ENCODE results near the gene S100A7A. TPM values are rescaled to one million over a fixed set of nuclear protein-coding genes. Genes with fewer than 3 reads are reported as not detected.

Gene S100A7A
- total and polyA plus RNA-seq, 4 donors: not detected

DNA sequence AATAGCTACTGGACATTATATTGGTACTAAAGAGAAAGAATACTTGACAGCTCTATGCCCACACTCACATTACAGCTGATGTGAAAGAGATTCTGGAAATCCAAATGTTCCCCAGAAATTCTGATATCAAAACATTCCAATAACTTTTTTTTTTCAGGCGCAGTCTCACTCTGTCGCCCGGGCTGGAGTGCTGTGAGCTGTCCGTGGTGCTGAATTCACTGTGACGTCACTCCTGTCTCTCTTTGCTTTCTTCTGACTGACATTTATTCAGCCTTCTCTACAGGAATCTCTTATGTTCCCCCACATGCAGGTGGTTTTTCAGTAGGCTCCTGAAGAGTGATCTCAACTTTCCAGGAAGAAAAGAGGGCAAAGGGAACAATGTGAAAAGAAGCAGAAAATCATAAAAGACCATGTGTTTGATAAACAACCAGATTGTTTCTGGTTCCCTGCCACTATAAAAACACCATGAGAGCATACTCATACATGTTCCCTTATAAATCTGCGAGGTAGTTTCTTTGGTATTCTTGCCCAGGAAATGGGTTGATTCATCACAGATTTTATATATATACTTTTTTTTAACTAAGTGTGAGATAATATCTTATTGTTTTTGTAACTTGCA, 6.2 kb downstream of the S100A7A start:
- Histone ChIP-seq H3K27ac (ENCODE audit: low read depth in 1 of 2, low read length in 1 of 2) (no peak overlapping the region), H3K4me1 (ENCODE audit: control insufficient read depth in 5 of 5, insufficient read depth in 5 of 5, low read length in 5 of 5) (no peaks in the 10 kb centered on the region), H3K4me3 (no peak overlapping the region), H3K36me3 (ENCODE audit: control insufficient read depth in 4 of 4, insufficient read depth in 4 of 4, low read length in 4 of 4) (no peaks in the 10 kb centered on the region), H3K27me3 (ENCODE audit: control insufficient read depth in 3 of 3, insufficient read depth in 3 of 3, low read length in 2 of 3) (no peaks in the 10 kb centered on the region), H3K9ac (ENCODE audit: insufficient read depth in 1 of 2, low read length in 2 of 2) (no peak overlapping the region), H3K9me3 (ENCODE audit: control insufficient read depth in 4 of 4, insufficient read depth in 3 of 4, low read length in 3 of 4) (peaks cover 0 to 4% (median 0%) of the 10 kb centered on the region in 4 donors)
- DNase-seq (peak; percentile 85 to 89 (median 86)), ATAC-seq (ENCODE audit: insufficient read depth, low FRiP score) (peak; percentile 72)
- WGBS, 2 donors: 7 to 8% methylated on average over 6 of the region's 6 CpGs
- no peak for TF ChIP-seq CTCF (IDR thresholded peaks at IDR 0.05; ENCODE audit: control extremely low read depth, extremely low read depth)

GRCh38 chr1:153426809-153427208, 10.5 kb downstream of the S100A7A start:
- peaks cover 0 to 3% (median 0%) of the 10 kb centered on the region in 4 donors for H3K9me3 ChIP-seq (ENCODE audit: control insufficient read depth in 4 of 4, insufficient read depth in 3 of 4, low read length in 3 of 4)
- no peak for TF ChIP-seq CTCF (IDR thresholded peaks at IDR 0.05; ENCODE audit: control extremely low read depth, extremely low read depth)
- ATAC-seq (ENCODE audit: insufficient read depth, low FRiP score) (no peak), DNase-seq (no peak)
- H3K36me3 ChIP-seq (ENCODE audit: control insufficient read depth in 4 of 4, insufficient read depth in 4 of 4, low read length in 4 of 4): no peaks in the 10 kb centered on the region
- H3K9ac ChIP-seq (ENCODE audit: insufficient read depth in 1 of 2, low read length in 2 of 2): no peak overlapping the region
- H3K27me3 ChIP-seq (ENCODE audit: control insufficient read depth in 3 of 3, insufficient read depth in 3 of 3, low read length in 2 of 3): no peaks in the 10 kb centered on the region
- WGBS, 2 donors: 32 to 72% methylated on average over 1 of the region's 1 CpG
- no peaks in the 10 kb centered on the region for H3K4me1 ChIP-seq (ENCODE audit: control insufficient read depth in 5 of 5, insufficient read depth in 5 of 5, low read length in 5 of 5)
- no peak overlapping the region for H3K4me3 ChIP-seq
- H3K27ac ChIP-seq (ENCODE audit: low read depth in 1 of 2, low read length in 1 of 2): no peak overlapping the region

DNA sequence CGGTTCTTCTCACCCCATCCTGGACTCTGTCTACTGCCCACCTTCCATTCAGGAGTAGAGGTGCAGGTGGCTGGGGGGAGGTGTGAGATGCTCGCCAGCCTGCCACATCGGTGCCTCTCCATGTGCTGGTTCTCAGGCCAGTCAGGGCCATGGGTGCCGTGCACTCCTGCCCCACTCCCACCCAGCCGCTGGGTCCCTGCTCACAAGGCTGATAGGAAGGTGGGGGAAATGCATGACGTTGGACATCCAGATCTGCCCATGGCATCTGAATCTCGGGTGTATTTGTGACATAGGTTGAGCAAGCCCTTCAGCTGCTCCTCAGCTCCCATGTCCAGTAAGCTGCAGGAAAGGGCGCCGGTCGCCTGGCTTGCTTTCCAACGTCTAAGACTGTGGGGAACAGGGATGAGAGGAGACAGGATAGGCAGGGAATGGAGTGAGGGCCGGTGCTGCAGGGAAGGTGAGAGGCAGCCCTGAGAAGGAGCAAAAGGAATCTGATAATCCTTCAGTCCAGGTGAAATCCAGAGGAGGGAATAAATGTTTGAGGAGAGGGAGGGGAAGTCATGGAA, 11.8 kb downstream of the S100A7A start:
- no peak overlapping the region for H3K9ac ChIP-seq (ENCODE audit: insufficient read depth in 1 of 2, low read length in 2 of 2)
- H3K27me3 ChIP-seq (ENCODE audit: control insufficient read depth in 3 of 3, insufficient read depth in 3 of 3, low read length in 2 of 3): no peaks in the 10 kb centered on the region
- no peak for TF ChIP-seq CTCF (IDR thresholded peaks at IDR 0.05; ENCODE audit: control extremely low read depth, extremely low read depth)
- H3K4me1 ChIP-seq (ENCODE audit: control insufficient read depth in 5 of 5, insufficient read depth in 5 of 5, low read length in 5 of 5): no peaks in the 10 kb centered on the region
- peaks cover 0 to 5% (median 0%) of the 10 kb centered on the region in 4 donors for H3K9me3 ChIP-seq (ENCODE audit: control insufficient read depth in 4 of 4, insufficient read depth in 3 of 4, low read length in 3 of 4)
- ATAC-seq (ENCODE audit: insufficient read depth, low FRiP score): no peak
- H3K36me3 ChIP-seq (ENCODE audit: control insufficient read depth in 4 of 4, insufficient read depth in 4 of 4, low read length in 4 of 4): no peaks in the 10 kb centered on the region
- H3K4me3 ChIP-seq: no peak overlapping the region
- DNase-seq: no peak
- H3K27ac ChIP-seq (ENCODE audit: low read depth in 1 of 2, low read length in 1 of 2): no peak overlapping the region
- WGBS, 2 donors: 67 to 79% methylated on average over 12 of the region's 12 CpGs

Data from lung (tissue), 12 donors.